ENCODE measurements around the gene RSL1D1. TPM values are rescaled to one million over a fixed set of nuclear protein-coding genes. Genes with fewer than 3 reads are reported as not detected.
A peak's percentile ranks its signal among the peaks of the same experiment; 100 is the strongest.

Gene RSL1D1
- 345 and 364 TPM in 2 replicates for total RNA-seq (2014; rRNA removed; shearing (Covaris generic))

DNA sequence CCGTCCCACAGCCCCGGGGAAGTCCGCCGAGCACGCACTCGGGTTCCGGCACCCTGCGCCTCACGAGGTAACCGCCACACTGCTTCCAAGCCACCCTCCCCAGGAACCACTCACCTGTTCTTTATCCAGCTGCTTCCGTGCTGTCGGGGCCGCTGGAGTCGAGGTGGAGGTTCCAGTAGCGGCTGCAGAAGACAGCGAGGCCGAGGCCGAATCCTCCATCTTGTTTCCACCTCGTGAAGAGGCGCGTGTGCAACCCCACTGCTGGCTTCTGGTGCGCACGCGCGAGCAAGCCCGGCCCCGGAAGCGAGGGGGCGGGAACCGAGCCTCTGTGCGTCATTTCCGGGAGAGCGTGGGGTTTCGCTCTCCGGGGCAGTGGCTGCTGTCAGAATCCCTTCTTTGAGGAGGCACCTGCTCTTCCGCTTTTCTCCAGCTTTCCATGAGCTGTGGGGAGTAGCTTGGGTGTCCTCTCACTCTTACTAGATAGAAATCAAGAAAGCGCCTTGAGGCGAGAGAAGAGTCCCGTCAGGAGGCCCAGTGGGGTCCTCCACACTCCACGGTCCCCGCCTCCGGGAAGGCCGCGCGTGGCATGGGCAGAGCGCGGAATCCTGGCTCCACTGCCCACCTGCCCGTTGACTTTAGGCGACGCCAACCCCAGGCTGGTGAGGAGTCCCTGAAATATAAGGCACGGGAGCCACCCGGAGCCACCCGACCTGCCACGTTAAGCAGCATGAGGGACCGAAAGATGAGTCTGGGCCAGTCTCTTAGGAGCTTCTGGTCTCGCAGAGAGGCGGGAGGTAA lies at the start of gene RSL1D1:
Gene RSL1D1, minus strand, starts transcription at position 249 of the 798 bp plus-strand sequence. Its CDS starts 30 bp downstream, at position 219.
- peak; percentile 86 for DNase-seq (ENCODE audit: low spot score)

DNA sequence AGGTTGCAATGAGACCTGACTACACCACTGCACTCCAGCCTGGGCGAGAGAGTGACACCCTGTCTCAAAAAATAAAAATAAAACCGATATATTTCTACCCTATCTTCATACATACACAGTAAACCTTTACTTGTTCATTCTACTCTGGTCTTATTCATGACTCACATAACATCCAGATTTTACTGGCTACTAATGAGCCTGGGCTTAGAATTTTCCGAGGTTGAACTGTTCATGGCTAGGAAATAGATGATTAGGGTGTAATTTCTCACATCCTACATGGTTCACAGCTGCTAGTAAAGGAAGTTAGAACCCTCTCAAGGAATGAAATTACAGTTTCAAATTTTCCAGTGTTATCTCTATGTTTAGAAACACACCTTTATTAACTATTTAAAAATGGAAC lies 49.7 kb upstream of the RSL1D1 start:
- DNase-seq (ENCODE audit: low spot score): peak; percentile 37

DNA sequence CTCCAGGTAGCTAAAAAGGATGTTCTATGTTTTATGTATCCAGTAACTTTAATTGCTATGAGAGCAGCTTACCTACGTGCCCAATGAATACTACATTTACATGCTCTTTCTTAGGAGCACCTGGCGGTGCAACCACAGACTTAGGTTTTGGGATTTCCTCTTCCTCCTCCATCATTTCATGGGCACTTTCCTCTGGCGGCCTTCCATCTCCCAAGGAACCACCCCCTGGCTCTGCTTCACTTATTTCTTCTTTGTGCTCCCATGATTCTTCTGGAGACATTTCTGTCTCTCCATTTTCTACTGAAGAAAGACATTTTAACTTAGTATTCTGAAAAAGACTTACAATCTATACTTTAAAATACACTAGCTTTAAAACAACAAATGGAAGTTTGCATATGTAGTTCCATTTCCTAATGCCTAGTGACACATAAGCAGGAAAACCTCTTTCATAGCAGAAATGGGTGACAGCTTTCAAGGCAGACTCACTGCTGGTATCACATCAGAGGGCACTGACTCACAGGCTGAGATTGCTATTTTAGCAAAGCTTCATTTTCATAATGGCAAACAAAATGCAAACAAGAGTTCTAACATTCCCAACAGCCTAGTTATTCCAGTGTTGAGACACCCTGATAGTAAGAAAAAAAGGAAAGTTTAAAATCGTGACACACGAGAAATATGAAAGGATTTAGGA lies 45.3 kb upstream of the RSL1D1 start:
- peak; percentile 68 for DNase-seq (ENCODE audit: low spot score)

DNA sequence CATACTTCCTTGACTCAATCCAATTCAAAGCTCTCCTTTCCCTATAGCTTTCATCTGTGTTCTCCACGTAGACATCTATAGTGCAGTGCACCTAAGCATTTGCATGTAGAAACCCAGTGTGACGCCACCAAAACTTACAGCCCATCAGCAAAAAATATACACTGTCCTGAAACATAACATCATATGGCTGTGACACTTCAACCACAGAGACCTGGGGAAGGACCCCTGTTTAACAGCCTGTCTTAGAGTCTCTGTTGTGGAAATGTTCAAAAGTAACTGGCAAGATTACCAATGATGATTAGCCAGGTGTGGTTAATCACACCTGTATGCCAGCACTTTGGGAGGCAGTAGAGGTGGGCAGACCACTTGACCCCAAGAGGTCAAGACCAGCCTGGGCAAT lies 42.2 kb upstream of the RSL1D1 start:
- no peak for DNase-seq (ENCODE audit: low spot score)

DNA sequence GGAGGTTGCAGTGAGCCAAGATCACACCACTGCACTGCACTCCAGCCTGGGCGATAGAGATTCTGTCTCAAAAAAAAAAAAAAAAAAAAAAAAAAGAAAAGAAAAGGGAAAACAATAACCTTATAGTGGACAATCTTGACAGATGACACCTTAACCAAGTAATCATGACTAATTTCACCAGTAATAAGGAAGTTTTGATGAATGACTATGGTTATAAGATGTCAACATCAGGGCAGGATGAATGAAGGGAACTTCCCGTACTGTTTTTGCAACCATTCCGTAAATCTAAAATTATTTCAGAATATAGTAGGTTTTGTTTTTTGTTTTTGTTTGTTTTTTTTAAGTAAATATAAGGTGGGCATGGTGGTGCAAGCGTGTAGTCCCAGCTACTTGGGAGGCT lies 41.4 kb upstream of the RSL1D1 start:
- no peak for DNase-seq (ENCODE audit: low spot score)

DNA sequence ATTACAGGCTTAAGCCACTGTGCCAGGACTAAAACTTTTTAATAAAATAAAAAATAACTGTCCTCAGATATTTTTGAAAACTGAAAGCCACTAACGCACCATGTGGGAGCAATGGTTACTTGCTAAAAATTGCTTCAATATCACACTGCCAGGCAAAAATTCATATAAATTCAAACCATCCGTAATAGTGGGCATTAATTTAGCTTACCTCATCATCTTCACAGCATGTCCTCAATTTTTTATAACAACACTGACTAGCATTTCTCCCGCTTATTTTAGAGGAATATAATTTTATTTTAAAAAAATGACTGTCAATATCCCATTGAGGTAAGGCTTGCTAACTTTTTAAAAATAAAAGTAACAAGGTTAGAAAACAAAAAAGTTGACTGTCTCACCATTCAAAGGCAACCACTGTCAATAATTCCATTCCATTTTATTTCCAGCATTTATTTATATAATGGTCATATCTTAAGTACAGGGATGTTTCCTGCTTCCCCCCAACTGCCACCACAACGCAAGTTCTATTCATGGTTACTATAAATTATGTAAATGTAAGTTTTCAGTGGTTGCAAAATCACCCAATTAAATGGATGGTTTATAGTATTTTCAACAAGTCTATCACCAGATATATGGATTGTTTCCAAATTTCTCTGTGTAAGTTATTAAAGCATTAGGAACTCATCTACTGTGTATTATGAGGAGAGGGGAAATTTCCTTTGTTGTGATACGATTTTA lies 39.1 kb upstream of the RSL1D1 start:
- no peak for DNase-seq (ENCODE audit: low spot score)

DNA sequence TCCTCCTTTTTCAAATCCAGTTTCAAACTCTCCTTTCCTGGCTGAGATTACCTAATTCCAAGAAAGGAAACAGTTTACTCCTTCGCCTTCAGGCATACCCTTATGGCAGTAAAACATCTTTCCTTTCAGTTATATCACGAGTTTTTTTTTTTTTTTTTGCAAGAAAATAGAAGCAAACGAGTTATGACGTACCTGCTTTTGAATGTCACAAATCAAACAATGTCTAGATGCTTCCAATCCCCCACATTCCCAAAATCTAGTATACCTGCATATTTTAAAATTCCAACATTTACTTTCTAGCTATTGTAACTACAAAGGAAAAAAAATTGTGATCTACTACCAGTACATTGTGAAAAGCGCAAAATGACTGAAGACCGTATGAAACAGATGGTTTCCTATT lies 35.5 kb upstream of the RSL1D1 start:
- no peak for DNase-seq (ENCODE audit: low spot score)

DNA sequence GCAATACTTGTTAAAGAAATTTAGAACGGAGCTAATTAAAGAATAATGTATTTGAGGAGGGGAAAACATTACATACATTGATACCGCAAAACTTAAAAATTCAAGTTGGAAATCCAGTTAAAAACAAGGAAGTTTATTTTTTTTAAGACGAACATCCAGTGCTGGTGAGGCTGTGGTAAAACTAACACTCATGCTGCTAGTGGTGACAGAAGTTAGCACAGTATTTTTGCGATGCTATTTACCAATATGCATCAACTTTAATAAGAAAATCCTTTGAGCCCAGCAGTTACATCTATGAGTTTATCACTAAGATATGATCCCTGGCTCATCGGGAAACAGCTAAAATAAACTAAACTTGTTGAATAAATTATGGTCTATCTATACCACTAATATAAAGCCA lies 32.7 kb upstream of the RSL1D1 start:
- no peak for DNase-seq (ENCODE audit: low spot score)

DNA sequence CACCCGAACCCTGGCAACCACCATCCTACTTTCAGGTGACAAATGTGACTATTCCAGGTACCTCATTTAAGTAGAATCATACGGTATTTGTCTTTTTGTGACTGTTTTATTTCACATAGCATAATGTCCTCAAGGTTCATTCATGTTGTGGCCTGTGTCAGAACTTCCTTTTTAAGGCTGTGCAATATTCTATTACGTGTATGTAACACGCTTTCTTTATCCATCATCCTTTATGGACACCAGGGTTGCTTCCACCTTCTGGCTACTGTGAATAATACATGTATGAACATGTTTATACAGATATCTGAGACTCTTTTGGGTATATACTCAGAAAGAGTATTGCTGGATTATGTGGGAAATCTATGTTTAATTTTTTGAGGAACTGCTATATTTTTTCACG lies 28.7 kb upstream of the RSL1D1 start:
- DNase-seq (ENCODE audit: low spot score): no peak

DNA sequence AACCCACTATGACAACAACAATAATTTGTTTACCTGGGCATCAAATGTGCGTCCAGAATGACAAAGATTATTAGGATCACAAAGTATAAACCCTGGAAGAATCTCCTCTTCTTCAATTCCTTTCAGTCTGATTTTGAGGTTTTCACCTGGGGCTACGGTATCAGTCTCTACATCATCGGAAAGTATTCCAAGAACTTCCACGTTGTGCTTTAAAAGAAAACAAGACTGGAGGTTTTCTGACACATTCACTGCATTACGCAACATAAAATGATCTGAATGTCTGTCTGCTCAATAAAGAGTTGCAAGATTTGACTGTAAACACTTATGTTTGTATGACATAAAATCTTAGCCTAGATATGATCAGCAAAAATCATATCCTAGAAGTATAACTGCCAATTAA lies 26.0 kb upstream of the RSL1D1 start:
- no peak for DNase-seq (ENCODE audit: low spot score)

DNA sequence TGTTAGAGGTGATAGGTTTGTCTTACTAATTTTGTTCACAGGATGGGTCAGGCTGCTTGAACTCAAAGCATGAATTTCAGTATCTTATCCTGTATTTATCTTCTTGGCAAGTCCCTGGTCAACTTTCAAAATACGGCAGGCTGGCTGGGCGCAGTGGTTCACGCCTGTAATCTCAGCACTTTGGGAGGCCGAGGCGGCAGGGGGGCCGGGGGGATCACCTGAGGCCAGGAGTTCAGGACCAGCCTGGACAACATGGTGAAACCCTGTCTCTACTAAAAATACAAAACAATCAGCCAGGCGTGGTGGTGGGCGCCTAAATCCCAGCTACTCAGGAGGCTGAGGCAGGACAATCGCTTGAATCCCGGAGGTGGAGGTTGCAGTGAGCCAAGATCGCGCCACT lies 25.0 kb upstream of the RSL1D1 start:
- no peak for DNase-seq (ENCODE audit: low spot score)

DNA sequence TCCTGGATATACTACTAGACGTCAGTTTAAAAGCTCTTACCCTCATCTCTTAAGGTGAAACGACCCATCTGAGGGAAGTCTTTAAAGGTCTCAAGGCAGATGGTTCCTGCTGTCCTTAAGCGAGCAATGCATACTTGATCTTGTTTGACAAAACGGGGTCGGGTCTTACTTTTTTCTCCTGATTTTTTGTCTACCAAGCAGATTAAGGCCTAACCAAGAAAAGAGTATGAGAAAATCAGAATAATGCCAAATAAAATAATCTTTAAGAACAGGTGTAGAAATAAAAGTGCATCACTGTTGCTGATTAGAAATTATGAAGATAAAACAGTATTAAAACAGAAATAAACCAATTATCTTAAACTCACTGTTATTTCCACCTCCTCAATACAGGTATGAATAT lies 24.4 kb upstream of the RSL1D1 start:
- DNase-seq (ENCODE audit: low spot score): no peak

DNA sequence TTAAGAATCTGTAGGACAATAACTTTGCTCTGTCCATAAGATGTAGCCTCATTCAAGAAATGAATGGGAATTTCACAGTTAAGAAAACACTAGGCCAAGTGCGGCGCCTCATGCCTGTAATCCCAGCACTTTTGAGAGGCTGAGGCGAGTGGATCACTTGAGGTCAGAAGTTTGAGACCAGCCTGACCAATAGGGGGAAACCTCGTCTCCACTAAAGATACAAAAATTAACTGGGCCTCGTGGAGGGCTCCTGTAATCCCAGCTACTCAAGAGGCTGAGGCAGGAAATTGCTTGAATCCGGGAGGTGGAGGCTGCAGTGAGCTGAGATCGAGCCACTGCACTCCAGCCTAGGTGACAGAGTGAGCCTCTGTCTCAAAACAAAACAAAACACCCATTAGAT lies 19.9 kb upstream of the RSL1D1 start:
- peak; percentile 25 for DNase-seq (ENCODE audit: low spot score)

DNA sequence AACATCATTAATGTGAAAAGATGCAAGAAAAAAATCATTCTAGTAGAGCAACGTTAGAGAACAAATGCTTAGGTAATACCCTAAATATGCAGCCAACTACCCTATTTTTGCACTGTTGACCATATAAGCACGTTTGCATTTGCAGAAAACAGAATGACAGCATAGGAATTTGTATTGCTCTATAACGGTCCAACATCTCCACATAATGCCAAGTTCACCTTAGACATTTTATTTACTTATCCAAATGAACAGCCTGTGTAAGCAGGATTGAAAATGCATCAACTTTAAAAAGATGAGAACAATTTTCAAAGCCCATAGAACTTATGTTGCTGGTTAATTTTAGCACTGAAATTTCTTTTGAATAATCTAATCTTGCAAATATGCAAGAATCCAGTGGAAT lies 19.1 kb upstream of the RSL1D1 start:
- DNase-seq (ENCODE audit: low spot score): no peak

DNA sequence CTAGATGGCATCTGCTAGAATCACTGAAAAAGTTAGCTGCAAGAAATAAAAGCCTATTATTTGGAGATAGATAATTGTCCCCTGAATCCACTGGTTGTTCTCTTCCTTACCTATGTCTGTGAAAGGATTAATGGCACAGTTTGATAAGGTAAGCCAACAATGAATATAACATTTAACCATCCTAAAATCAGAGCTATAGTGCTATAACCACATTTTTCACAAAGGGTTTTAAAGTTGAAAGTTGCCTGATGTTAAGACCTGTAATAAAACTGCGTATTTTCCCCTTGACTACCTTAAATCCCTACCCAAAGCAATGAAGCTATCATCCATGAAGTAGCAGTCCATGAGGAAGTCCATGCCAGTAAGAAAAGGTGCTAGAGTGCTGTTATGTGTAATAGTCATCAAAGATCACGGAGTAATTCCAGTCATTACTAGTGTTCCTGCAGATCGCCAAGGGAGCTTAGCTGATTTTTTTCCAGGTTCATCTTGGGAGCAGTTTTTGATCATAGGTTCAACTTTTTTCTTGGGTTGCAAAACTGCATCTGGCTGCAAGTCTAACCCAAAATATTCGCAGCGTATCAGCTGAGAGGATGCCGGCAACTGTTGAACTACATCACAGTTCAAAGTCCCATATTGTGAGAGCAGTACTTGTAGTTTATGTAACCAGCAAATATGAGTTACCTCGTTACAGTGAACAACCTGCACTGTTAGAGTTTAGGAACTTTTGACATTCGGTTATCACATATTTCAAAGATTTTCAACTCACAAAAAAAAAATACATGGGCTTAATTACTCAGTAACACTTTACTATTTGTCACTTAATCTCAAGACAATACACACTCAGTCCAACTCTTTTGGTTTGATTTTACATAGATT lies 18.2 kb upstream of the RSL1D1 start:
- no peak for DNase-seq (ENCODE audit: low spot score)

DNA sequence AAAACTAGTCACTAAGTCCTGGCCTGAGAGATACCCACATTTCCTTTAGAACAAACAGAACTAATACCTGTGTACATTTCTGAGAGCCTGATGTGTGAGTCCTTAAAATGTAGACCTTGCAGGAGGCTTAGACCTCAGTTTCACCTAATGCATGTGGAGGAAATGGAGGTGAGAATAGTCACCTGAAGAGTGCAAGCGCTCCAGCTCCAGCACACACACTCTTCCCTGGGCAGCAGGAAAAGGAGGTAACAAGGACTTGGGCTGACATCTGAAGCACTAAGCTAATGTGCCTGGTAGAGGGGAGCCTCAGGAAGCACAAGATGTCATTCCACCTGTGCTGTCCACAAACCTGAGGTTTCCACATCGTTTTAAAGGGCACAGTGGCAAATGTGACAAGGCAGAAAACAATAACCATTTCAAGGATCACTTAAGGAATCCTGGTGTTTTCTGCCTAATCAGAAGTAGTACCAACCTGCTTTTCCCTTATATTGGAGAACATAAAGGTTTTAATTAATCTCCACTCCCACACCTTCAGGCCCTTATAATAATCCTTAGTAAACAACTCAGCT lies 17.2 kb upstream of the RSL1D1 start:
- no peak for DNase-seq (ENCODE audit: low spot score)

DNA sequence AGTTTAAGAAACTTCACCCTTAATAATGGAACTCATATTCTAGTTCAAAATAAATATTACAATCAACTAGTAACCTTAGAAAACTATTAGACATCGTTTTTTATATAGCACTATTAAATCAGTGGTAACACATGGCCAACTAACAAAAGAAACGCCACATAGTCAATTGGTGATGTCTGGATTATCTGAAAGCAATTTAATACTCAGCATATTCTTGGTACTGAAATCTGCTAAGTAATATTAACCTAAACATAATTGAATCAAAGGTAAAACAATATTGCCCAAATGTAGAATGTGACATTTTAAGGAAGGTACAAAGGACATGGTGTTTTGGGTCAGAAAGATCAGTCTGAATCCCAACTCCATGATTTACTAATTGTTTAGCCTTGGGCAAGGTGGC lies 11.1 kb upstream of the RSL1D1 start:
- no peak for DNase-seq (ENCODE audit: low spot score)

DNA sequence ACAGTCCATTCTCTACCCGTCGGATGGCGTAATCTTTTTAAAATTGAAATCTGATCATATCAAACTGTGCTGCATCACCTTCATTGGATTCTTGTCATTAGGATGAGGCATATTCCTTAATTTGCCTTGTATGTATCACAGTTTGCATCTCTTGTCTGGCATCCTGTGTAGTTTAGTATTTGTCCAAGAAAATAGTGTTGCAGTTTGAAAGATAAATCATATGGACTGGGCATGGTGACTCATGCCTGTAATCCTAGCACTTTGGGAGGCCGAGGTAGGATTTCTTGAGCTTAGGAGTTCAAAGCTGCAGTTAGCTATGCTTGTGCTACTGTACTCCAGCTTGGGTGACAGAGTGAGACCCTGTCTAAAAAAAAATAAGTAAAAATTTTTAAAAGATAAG lies 5.8 kb upstream of the RSL1D1 start:
- peak; percentile 60 for DNase-seq (ENCODE audit: low spot score)

DNA sequence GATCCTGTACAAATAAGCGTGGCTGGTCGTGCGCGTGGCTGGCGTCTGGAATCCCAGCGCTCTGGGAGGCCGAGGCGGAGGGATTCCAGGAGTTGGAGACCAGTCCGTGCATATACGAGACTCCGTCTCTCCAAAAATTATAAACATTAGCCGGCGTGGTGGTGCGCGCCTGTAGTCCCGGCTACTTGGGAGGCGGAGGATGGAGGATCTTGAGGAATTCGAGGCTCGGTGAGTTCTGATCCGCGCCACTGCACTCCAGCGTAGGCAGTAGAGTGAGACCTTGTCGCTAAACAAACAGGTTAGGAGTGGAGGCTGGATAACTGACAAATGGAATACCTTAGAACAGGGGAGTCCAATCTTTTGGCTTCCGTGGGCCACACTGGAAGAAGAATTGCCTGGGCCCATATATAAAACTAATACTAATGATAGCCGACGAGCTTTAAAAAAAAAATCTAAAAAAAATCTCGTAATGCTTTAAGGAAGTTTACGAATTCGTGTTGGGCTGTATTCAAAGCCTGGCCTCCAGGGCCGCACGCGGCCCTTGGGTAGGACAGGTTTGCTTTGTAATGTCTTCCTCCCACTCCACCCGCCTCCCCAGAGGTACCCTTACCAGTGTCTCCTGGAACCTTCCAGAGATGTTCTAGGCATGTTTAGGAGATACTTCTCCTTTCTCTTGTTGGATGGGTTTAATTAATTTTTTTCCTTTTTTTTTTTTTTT lies 909 bp upstream of the RSL1D1 start:
- no peak for DNase-seq (ENCODE audit: low spot score)

DNA sequence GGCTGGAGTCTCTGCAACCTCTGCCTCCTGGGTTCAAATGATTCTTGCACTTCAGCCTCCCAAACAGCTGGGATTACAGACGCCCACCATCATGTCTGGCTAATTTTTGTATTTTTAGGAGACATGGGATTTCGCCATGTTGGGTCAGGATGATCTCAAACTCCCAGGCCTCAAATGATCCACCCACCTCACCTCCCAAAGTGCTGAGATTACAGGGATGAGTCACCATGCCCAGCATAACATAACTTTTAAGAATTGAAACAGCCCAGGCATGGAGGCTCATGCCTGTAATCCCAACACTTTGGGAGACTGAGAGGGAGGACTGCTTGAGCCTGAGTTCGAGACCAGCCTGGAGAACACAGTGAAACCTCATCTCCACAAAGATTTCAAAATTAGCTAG lies 2.5 kb downstream of the RSL1D1 start:
- DNase-seq (ENCODE audit: low spot score): no peak

DNA sequence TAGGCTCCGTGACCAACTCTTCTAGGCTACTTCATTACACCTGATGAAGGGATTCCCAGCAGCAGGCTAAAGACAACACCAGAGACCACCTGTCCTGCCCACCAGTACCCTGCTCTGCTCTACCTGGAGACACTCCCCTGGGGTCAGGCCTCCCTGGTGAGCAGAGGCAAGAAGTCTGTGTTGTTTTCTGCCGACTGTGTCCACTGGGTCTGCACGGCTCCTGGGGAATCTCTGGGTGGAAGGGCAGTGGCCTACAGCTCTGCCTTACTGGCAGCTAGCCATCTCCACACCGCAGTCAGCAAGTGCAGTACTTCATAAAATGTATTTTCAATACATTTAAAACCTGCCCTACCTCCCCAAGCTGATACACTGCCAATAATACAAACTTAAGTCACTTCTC lies 6.8 kb downstream of the RSL1D1 start:
- no peak for DNase-seq (ENCODE audit: low spot score)
